Astrocyte of the cerebellum (primary cell): Measurements from ENCODE around the gene VASH2.
"Not testable (repeated sequence)": the region's sequence is repeated elsewhere in the genome, so short reads cannot be mapped to it uniquely, and the experiment has no call there.

Experiments
- DNase-seq: peaks from one replicate; pipeline ENCODE4 v3.0.0-alpha.2; 2011; ENCODE audit warnings: low read depth
- H3K4me3 ChIP-seq: 2 replicates; pipeline ENCODE4 v1.5.1; 2011; ENCODE audit warnings: mild to moderate bottlenecking, low read depth, low read length, moderate library complexity
- in situ Hi-C: cut with HindIII; loops from 2 replicates; pipeline ENCODE4 v1.10.0; 2017; ENCODE audit warnings: low sequenced_read_pairs
- TF ChIP-seq, protein P1 (sequence below): IDR thresholded peaks from 2 replicates; pipeline ENCODE4 v1.5.1; 2012; ENCODE audit warnings: low read length, low read depth, moderate library complexity, mild to moderate bottlenecking; ENCODE audit errors: missing control alignments

VASH2 gene

DNA sequence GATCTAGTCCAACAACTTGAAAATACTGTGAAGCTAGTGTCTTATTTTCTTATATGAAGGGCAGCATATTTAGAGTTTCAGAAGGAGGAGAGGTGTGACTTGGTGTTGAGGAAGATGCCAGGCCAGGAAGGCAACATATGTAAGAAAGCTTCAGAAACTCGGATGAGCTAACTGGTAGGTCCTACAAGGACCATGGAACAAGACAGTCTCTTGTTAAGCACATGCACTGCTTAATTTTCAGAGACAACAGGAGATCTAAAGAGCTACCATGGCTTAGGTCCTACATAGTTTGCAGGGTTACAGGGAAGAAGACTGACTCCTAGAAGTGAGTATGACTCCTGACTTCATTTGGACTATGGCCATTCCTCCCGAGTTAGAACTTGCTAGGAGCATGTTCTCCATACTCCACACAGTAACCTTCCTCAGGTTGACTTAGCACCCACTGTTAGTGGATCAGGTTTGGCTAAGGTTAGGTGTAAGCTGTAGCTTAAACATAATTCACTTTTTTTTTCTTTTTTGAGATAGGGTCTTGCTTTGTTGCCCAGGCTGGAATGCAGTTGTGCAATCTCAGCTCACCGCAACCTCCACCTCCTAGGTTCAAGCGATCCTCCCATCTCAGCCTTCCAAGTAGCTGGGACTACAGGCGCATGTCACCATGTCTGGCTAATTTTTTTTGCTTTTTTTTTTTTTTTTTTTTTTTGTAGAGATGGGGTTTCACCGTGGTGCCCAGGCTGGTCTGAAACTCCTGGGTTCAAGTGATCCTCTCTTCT, 34.4 kb downstream of the VASH2 start:
- in situ Hi-C loops: loop anchor here (5.0 kb wide), 2 partner anchors 52 to 92 kb away; no protein-coding TSS in a partner anchor
- DNase-seq: no peak
- no peak overlapping the region for H3K4me3 ChIP-seq
- TF ChIP-seq, protein P1, sequence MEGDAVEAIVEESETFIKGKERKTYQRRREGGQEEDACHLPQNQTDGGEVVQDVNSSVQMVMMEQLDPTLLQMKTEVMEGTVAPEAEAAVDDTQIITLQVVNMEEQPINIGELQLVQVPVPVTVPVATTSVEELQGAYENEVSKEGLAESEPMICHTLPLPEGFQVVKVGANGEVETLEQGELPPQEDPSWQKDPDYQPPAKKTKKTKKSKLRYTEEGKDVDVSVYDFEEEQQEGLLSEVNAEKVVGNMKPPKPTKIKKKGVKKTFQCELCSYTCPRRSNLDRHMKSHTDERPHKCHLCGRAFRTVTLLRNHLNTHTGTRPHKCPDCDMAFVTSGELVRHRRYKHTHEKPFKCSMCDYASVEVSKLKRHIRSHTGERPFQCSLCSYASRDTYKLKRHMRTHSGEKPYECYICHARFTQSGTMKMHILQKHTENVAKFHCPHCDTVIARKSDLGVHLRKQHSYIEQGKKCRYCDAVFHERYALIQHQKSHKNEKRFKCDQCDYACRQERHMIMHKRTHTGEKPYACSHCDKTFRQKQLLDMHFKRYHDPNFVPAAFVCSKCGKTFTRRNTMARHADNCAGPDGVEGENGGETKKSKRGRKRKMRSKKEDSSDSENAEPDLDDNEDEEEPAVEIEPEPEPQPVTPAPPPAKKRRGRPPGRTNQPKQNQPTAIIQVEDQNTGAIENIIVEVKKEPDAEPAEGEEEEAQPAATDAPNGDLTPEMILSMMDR: no peak

DNA sequence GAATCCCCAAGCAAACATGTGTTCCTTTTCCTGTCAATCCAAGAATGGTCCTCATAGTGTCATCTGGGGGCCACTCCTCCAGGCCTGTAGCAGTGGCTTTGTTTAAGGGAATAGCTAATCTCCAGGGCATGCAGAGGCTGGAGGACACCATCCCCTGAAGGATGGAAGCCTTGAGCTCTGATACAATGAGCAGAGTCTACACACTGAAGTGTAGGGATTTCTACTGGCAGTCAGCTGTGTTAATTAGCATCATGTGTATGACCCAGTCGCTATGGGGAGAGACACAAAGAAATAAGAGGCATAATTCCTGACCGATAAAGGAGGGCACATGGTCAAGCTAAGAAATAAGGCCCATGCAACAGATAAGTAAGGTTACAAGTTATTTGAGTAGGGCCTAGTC, 36.2 kb downstream of the VASH2 start:
- no peak for DNase-seq
- TF ChIP-seq, protein P1: no peak
- in situ Hi-C loops: no loop called here
- no peak overlapping the region for H3K4me3 ChIP-seq

DNA sequence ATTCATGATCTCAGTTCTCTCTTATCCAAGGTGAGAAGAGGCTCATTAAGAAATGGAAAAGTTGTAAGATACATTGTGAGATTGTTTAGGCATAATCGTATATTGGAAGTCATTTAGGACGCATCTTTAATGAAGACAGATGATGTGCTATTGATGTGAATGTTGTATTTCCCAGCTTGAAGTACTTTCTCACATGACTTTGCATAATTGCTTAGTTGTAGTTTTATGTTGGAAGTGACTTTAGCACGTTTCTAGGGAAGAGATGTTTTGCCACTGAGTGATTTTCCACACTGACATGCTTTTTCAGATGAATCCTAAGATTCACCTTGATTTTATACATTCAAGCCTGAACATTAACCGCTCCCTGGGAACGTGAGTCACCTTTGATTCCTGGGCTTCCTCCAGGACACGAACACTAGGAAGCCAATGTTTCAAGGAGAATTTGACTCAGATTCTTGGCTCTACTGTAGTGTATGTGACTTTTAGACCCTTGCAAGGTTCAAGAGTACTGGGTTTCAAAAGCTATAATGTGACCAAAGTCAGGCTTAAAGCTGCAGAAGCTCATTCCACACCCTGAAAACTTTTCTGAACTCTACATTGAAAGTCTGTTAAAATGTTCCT, 37.5 kb downstream of the VASH2 start:
- H3K4me3 ChIP-seq: no peak overlapping the region
- TF ChIP-seq, protein P1: no peak
- DNase-seq: peak; percentile 64
- in situ Hi-C loops: no loop called here

DNA sequence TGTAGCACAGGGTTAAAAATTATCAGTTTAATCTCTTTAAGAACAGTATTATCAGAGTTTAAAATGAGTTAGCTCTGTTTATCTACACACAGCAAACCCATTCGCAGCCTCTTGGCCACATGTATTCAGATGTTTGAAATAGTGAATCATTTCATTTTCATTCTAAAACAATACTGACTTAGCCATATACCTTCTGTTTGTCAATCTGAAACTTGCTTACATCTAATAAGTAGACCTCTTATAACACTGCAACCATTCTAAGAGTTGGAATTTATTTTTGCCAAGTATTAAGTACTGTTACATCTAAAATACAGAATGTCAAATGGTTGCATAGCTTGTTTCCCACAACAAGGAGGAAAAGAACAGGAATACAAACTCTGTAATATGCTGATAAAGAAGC, 39.9 kb downstream of the VASH2 start:
- no peak overlapping the region for H3K4me3 ChIP-seq
- in situ Hi-C loops: no loop called here
- no peak for DNase-seq
- TF ChIP-seq, protein P1: no peak

DNA sequence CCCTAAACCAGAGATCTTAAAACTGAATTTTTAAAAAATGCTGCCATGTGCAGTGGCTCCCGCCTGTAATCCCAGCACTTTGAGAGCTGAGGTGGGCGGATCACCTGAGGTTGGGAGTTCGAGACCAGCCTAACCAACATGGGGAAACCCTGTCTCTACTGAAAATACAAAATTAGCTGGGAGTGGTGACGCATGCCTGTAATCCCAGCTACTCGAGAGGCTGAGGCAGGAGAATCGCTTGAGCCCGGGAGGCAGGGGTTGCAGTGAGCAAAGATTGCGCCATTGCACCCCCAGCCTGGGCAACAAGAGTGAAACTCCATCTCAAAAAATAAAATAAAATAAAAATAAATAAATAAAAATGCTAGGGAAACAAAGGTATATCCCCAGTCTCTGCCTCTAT, 43.6 kb downstream of the VASH2 start:
- H3K4me3 ChIP-seq, in situ Hi-C loops, DNase-seq: not testable (repeated sequence)

DNA sequence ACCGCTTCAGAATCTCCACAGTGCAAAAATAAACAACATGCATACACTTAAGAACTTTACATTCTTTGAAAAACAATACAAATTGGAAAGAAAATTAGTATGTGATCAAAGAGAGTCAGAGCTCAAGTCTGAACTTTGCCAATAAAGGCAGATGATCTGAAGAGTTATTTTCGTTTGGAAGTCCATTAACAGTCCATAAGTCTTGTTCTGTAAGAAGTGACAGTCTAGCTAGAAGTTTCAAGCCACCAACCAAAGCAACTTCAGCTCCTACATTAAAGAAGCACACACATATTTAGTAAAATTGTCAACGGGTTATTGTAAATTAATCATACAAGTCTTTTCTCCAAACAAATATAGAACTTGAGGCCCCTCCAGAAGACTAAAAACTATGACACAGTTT, 44.6 kb downstream of the VASH2 start:
- no peak overlapping the region for H3K4me3 ChIP-seq
- in situ Hi-C loops: no loop called here
- no peak for DNase-seq

DNA sequence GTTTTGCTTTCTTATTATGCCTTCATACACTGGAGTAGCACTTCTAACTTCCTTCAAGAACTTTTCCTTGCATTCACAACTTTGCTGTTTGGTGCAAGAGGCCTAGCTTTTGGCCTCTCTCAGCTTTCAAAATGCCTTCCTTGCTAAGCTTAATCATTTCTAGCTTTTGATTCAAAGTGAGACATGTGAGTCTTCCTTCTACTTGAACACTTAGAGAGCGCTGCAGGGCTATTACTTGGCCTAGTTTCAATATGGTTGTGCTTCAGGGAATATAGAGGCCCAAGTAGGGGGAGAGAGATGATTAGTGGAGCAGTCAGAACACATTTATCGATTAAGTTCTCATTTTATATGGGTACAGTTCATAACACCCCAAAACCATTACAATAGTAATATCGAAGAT, 52.9 kb downstream of the VASH2 start:
- DNase-seq: no peak
- TF ChIP-seq, protein P1: no peak
- H3K4me3 ChIP-seq: no peak overlapping the region
- in situ Hi-C loops: no loop called here

More for the DNA sequence above, 44.6 kb downstream of the VASH2 start:
- TF ChIP-seq, protein P1: no peak
